IMR-90 (cell line): ENCODE measurements around the gene COL6A5. TPM values are rescaled to one million over a fixed set of nuclear protein-coding genes. Genes with fewer than 3 reads are reported as not detected.

Experiments used
- ATAC-seq: fragments of 200-7000 bp; cut with Tn5 transposase; 2 replicates; pipeline ENCODE4 v1.9.1; 2020; ENCODE audit warnings: low read depth, mild to moderate bottlenecking, moderate library complexity
- BruUV-seq: library from RNA; stranded (reverse); fragments of 400-500 nt; replicated peaks from 2 replicates; lab custom pipeline; 2021; lab: Mats Ljungman, UMichigan
- CTCF ChIA-PET: fragments of 300-600 bp; formaldehyde crosslinking; extraction: SDS; loops from one replicate; lab custom pipeline; 2021; ENCODE audit warnings: antibody characterized with exemption; lab: Yijun Ruan, JAX
- POLR2A ChIA-PET: fragments of 300-600 bp; sonication (Branson Sonifier 250); formaldehyde crosslinking; loops from one replicate; lab custom pipeline; 2022; ENCODE audit warnings: antibody characterized with exemption; ENCODE audit not compliant: unreplicated experiment; lab: Charles Lee
- DNase-seq: peaks from one replicate; pipeline ENCODE4 v3.0.0; 2013
- H2AFZ ChIP-seq: replicated peaks from 2 replicates; pipeline ENCODE3; 2013; ENCODE audit warnings: low read length, mild to moderate bottlenecking; ENCODE audit not compliant: poor library complexity
- H2AK5ac ChIP-seq: 2 replicates; pipeline ENCODE4 v1.6.1; 2013; ENCODE audit warnings: low read depth, low read length, inconsistent platforms
- H2AK9ac ChIP-seq: replicated peaks from 2 replicates; pipeline ENCODE3; 2013; ENCODE audit warnings: mild to moderate bottlenecking, low read depth, low read length, moderate library complexity; ENCODE audit not compliant: poor library complexity
- H2BK120ac ChIP-seq: 2 replicates; pipeline ENCODE4 v1.6.1; 2013; ENCODE audit warnings: low read depth, low read length, inconsistent platforms
- H2BK15ac ChIP-seq: 3 replicates; pipeline ENCODE4 v1.6.1; 2013; ENCODE audit warnings: low read depth, low read length, inconsistent platforms
- H2BK20ac ChIP-seq: 2 replicates; pipeline ENCODE4 v1.6.1; 2013; ENCODE audit warnings: low read depth, mild to moderate bottlenecking, inconsistent platforms, low read length, moderate library complexity
- H2BK5ac ChIP-seq: 2 replicates; pipeline ENCODE4 v1.6.1; 2013; ENCODE audit warnings: mild to moderate bottlenecking, low read depth, low read length, inconsistent platforms; ENCODE audit not compliant: poor library complexity, severe bottlenecking
- H3K14ac ChIP-seq: replicated peaks from 2 replicates; pipeline ENCODE4 v1.6.1; 2013; ENCODE audit warnings: low read depth, low read length, inconsistent platforms
- H3K18ac ChIP-seq: 2 replicates; pipeline ENCODE4 v1.6.1; 2013; ENCODE audit warnings: low read depth, low read length, control low read depth
- H3K23ac ChIP-seq: 2 replicates; pipeline ENCODE4 v1.6.1; 2013; ENCODE audit warnings: low read depth, low read length, inconsistent platforms
- H3K27ac ChIP-seq: 2 replicates; pipeline ENCODE4 v1.5.1; 2013; ENCODE audit warnings: mild to moderate bottlenecking, control low read depth, low read length; ENCODE audit not compliant: insufficient read depth
- H3K27me3 ChIP-seq: 2 replicates; pipeline ENCODE4 v1.6.1; 2013; ENCODE audit warnings: low read length; ENCODE audit not compliant: control insufficient read depth, insufficient read depth
- H3K36me3 ChIP-seq: 2 replicates; pipeline ENCODE4 v1.6.1; 2013; ENCODE audit warnings: low read length, mixed read lengths; ENCODE audit not compliant: control insufficient read depth, insufficient read depth
- H3K4ac ChIP-seq: 2 replicates; pipeline ENCODE4 v1.6.1; 2013; ENCODE audit warnings: low read depth, low read length, inconsistent platforms
- H3K4me1 ChIP-seq: 2 replicates; pipeline ENCODE4 v1.6.1; 2013; ENCODE audit warnings: low read length, mixed read lengths; ENCODE audit not compliant: control insufficient read depth, insufficient read depth
- H3K4me2 ChIP-seq: 2 replicates; pipeline ENCODE4 v1.6.1; 2013; ENCODE audit warnings: low read depth, mild to moderate bottlenecking, control low read depth, low read length, moderate library complexity
- H3K4me3 ChIP-seq: 2 replicates; pipeline ENCODE4 v1.5.1; 2013; ENCODE audit warnings: low read depth, mild to moderate bottlenecking, control low read depth, low read length, moderate library complexity; ENCODE audit not compliant: insufficient read depth
- H3K56ac ChIP-seq: 2 replicates; pipeline ENCODE4 v1.6.1; 2013; ENCODE audit warnings: low read length, inconsistent platforms; ENCODE audit not compliant: insufficient read depth; ENCODE audit errors: extremely low read depth
- H3K79me1 ChIP-seq, 2 experiments: 2 replicates each; pipeline ENCODE4 v1.6.1; 2013; ENCODE audit warnings: low read length in 2 of 2, inconsistent platforms in 1 of 2, low read depth in 1 of 2
- H3K9ac ChIP-seq: 2 replicates; pipeline ENCODE4 v1.6.1; 2013; ENCODE audit warnings: low read depth, low read length, control low read depth
- H3K9me1 ChIP-seq: 2 replicates; pipeline ENCODE4 v1.6.1; 2013; ENCODE audit warnings: low read length, inconsistent platforms; ENCODE audit not compliant: insufficient read depth
- H3K9me3 ChIP-seq: 2 replicates; pipeline ENCODE4 v1.6.1; 2013; ENCODE audit warnings: low read length; ENCODE audit not compliant: control insufficient read depth, insufficient read depth
- H4K20me1 ChIP-seq: 2 replicates; pipeline ENCODE4 v1.6.1; 2013; ENCODE audit warnings: low read length, inconsistent platforms; ENCODE audit not compliant: insufficient read depth
- H4K5ac ChIP-seq: 2 replicates; pipeline ENCODE4 v1.6.1; 2013; ENCODE audit warnings: mild to moderate bottlenecking, low read depth, low read length, control low read depth
- H4K8ac ChIP-seq, 2 experiments: 2 replicates each; pipeline ENCODE4 v1.6.1; 2013; ENCODE audit warnings: low read depth in 2 of 2, low read length in 2 of 2, control low read depth in 1 of 2, inconsistent platforms in 1 of 2
- H4K91ac ChIP-seq: 2 replicates; pipeline ENCODE4 v1.6.1; 2013; ENCODE audit warnings: low read depth, low read length, inconsistent platforms; ENCODE audit not compliant: insufficient read depth
- CEBPB ChIP-seq: IDR thresholded peaks from 2 replicates; pipeline ENCODE4 v1.6.1; 2012; ENCODE audit warnings: low read depth, low read length, improper control_type of control experiment
- CHD1 ChIP-seq: IDR thresholded peaks from 2 replicates; pipeline ENCODE4 v1.6.1; 2012; ENCODE audit warnings: low read depth, low read length, improper control_type of control experiment
- FOS ChIP-seq: fragments of 150-350 bp; IDR thresholded peaks from 2 replicates; pipeline ENCODE4 v1.6.1; 2016; ENCODE audit warnings: low read depth, low read length
- MAFK ChIP-seq: IDR thresholded peaks from 2 replicates; pipeline ENCODE4 v1.6.1; 2012; ENCODE audit warnings: low read depth, low read length, improper control_type of control experiment
- MAZ ChIP-seq: IDR thresholded peaks from 2 replicates; pipeline ENCODE4 v1.6.1; 2012; ENCODE audit warnings: low read depth, mild to moderate bottlenecking, low read length, improper control_type of control experiment, moderate library complexity, borderline replicate concordance
- MXI1 ChIP-seq: IDR thresholded peaks from 2 replicates; pipeline ENCODE4 v1.6.1; 2012; ENCODE audit warnings: low read depth, mild to moderate bottlenecking, low read length, moderate library complexity, borderline replicate concordance
- POLR2A ChIP-seq: IDR thresholded peaks from 2 replicates; pipeline ENCODE4 v1.6.1; 2012; ENCODE audit warnings: mild to moderate bottlenecking, low read depth, low read length
- RAD21 ChIP-seq: IDR thresholded peaks from 2 replicates; pipeline ENCODE4 v1.6.1; 2012; ENCODE audit warnings: low read length, improper control_type of control experiment
- RFX5 ChIP-seq: IDR thresholded peaks from 2 replicates; pipeline ENCODE4 v1.8.0; 2012; ENCODE audit warnings: low read depth, mild to moderate bottlenecking, low read length, moderate library complexity
- WGBS, 2 experiments: methylation state at CpG; one replicate each; pipeline versions ENCODE4 v1.1.5 to v1.1.7; 2013; ENCODE audit warnings: missing lambda C conversion rate in 2 of 2; ENCODE audit not compliant: insufficient read length in 1 of 2; ENCODE audit errors: extremely low coverage in 2 of 2; 5-methylcytosine and 5-hydroxymethylcytosine counted together
- dilution Hi-C: fragments of 300-500 bp; cut with HindIII; formaldehyde crosslinking; loops from one replicate; pipeline ENCODE4 v1.14.3; 2018; ENCODE audit warnings: low sequenced_read_pairs; ENCODE audit not compliant: unreplicated experiment
- in situ Hi-C: fragments of 300-500 bp; cut with MboI; formaldehyde crosslinking; loops from 3 replicates; pipeline ENCODE4 v1.14.3; 2019; ENCODE audit warnings: low sequenced_read_pairs, inconsistent platforms, mixed read lengths
- intact Hi-C: fragments of 100-400 bp; cut with micrococcal nuclease; formaldehyde crosslinking; loops from 2 replicates; pipeline ENCODE4 v1.10.0; 2022
- polyA plus RNA-seq, 3 experiments: library from polyadenylated mRNA; depleted of rRNA; stranded (reverse); fragments of >200 nt; gene quantifications; 2 replicates each; pipeline ENCODE4 v1.2.3, GENCODE V29; 2012; ENCODE audit warnings: low replicate concordance in 1 of 3
- total RNA-seq: library from RNA; depleted of rRNA; stranded (reverse); fragments of >200 nt; gene quantifications from 2 replicates; pipeline ENCODE4 v1.2.3, GENCODE V29; 2012
- TF ChIP-seq, protein P1 (sequence below): fragments of 150-350 bp; IDR thresholded peaks from 2 replicates; pipeline ENCODE4 v1.6.1; 2016; ENCODE audit warnings: low read depth, mild to moderate bottlenecking, low read length, moderate library complexity, borderline replicate concordance

The COL6A5 gene
- total and polyA plus RNA-seq, 2 of the 4 experiments (the other 2 are of a cell fraction): not detected

DNA sequence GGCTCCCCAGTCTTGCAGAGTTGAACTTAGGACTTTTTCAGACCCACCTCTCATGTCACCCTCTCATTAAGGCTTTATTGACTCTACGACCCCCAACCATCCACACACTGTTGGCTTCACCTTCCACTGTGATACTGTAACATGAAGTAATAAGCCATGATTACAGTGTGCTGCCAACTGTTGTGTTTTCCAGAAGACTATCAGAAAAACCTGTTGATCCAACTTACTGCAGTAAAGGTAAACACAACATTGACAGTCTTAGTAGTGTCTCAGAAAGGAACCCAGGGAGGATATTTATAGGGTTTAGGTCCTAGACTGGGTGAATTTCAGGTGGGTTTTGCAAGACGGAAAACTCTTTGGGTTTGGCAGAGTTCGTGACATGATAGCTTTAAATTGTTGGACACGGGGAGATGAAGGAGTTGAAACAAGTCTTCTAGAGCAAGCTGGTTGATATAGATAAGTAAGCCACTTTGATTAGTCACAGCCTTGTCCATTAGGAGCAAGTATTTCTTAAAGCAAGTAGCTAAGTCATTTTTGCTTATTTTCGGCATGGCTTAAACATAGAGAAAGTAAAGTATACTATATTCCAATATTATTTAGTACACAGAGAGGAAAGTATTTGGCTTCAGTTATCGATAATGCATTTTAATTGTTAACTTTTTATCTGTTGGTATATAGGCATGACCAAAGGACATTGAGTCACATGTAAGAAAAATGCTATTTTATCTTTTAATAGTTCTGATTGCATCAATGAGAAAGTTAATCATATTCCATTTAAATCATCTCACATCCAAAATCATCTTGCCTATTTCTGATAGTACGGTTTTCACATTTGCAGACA lies 2.4 kb upstream of the COL6A5 start:
- Histone ChIP-seq H3K56ac (no peak overlapping the region), H3K14ac (no peak overlapping the region), H4K91ac (no peak overlapping the region), H4K20me1 (no peaks in the 10 kb centered on the region), H3K23ac (no peak overlapping the region), H3K79me1 (no peaks in the 10 kb centered on the region), H2AK9ac (no peak overlapping the region), H3K4me1 (no peaks in the 10 kb centered on the region), H3K36me3 (no peaks in the 10 kb centered on the region), H2AFZ (no peak overlapping the region), H3K27me3 (peaks cover 2% of the 10 kb centered on the region; the same call in 1 of the 2 replicates), H3K27ac (no peak overlapping the region), H4K8ac (no peak overlapping the region), H2AK5ac (no peak overlapping the region), H3K18ac (no peak overlapping the region), H2BK120ac (no peak overlapping the region), H3K4me2 (no peak overlapping the region), H2BK15ac (no peak overlapping the region), H2BK5ac (no peak overlapping the region), H3K4me3 (no peak overlapping the region), H4K5ac (no peak overlapping the region), H3K9me1 (no peaks in the 10 kb centered on the region), H3K9me3 (no peaks in the 10 kb centered on the region), H3K4ac (no peak overlapping the region), H3K9ac (no peak overlapping the region), H2BK20ac (no peak overlapping the region)
- intact Hi-C loops: no loop called here
- TF ChIP-seq POLR2A (no peak), RFX5 (no peak), RAD21 (no peak), MXI1 (no peak), MAZ (no peak), CHD1 (no peak), FOS (no peak), CEBPB (no peak), MAFK (no peak)
- TF ChIP-seq, protein P1, sequence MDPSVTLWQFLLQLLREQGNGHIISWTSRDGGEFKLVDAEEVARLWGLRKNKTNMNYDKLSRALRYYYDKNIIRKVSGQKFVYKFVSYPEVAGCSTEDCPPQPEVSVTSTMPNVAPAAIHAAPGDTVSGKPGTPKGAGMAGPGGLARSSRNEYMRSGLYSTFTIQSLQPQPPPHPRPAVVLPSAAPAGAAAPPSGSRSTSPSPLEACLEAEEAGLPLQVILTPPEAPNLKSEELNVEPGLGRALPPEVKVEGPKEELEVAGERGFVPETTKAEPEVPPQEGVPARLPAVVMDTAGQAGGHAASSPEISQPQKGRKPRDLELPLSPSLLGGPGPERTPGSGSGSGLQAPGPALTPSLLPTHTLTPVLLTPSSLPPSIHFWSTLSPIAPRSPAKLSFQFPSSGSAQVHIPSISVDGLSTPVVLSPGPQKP: no peak
- no peak for ATAC-seq
- POLR2A ChIA-PET: no interaction called here
- BruUV-seq: no TSS peak
- no peak for DNase-seq
- WGBS, 2 experiments: 47% methylated on average over 3 of the region's 7 CpGs; no CpG with 5 or more reads in 1 of the 2 experiments
- in situ Hi-C loops: no loop called here
- CTCF ChIA-PET: no interaction called here
- dilution Hi-C loops: no loop called here
